Measurements from ENCODE around the gene RHBDL1.

Gene RHBDL1
- total RNA-seq: 1.6 to 3.2 reads per million in 2 donors

DNA sequence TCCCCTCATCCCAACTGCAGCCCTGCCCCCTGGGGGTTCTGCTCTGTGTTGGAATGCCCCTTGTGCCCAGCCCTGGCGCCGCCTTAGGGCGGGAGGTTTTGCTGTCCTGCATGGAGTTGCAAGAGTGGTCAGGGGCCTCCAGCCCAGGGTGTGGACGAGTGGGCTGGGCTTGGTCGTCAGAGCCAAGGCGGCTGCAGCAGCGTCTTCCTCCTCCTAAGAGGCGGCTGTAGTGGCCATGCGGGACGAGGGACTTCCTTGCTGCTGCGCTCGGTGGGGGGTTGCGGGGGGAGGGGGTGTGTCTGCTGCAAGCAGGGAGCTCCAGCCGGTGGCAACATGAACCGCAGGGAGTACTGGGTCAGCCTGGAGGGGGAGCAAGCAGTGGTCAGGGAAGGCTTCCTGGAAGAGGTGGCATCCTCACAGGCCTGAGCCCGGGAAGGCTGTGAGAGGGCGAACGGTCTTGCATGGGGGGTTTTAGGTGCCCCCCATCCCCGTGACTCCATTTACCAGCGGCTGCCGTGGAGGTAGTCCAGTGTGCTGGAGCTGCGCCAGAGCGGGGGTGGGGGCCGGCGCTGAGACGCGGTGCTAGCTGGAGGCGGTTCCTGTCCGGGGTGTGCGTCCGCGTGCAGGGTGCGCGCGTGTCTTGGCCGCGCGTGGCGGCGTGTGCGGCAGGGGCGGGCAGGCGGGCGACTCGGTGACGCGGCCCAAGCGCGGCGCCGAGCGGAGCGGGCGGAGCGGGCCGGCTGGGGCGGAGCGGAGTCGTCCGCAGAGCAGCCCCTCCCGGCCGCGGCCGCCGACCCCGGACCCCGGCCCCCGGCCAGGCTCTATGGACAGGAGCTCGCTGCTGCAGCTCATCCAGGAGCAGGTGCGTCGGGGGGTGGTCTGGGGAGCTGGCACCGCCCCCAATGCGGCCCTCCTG lies at the start of gene RHBDL1:
TSS of gene RHBDL1 (plus strand) at position 704 of the 916 bp plus-strand sequence. CDS start at position 824, 120 bp downstream.
- peak in 1 of 5 experiments; percentile 26 for DNase-seq

DNA sequence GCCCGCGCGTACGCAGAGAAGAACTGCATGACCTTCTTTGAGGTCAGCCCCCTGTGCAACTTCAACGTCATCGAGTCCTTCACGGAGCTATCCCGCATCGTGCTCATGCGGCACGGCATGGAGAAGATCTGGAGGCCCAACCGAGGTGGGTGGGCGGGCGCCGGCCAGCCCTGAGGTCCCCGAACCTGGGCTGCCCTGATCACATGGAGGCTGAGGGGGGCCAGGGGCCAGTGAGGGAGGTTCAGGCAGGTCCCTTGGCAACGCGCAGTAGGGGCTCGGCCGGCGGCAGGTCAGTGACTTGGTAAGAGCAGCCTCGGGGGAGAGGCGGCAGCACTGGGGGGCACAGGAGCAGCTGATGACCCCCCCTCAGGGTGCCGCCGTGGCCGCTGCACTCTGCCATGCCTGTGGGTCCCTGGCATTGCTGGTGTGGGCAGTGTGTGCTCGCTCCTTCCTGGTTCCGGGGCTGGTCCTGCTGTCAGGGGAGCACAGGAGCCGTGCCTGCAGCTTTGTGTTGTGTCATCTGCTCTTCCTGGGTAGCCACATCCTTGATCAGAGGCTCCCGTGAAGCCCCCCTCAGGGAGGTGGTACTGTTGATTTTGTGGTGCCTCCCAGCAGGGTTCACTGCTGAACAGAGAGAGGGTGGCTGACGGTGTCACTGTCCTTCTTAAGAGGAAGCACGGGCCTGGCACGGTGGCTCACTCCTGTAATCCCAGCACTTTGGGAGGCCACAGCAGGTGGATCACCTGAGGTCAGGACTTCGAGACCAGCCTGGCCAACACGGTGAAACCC lies 49.3 kb upstream of the RHBDL1 start:
- no peak for DNase-seq

DNA sequence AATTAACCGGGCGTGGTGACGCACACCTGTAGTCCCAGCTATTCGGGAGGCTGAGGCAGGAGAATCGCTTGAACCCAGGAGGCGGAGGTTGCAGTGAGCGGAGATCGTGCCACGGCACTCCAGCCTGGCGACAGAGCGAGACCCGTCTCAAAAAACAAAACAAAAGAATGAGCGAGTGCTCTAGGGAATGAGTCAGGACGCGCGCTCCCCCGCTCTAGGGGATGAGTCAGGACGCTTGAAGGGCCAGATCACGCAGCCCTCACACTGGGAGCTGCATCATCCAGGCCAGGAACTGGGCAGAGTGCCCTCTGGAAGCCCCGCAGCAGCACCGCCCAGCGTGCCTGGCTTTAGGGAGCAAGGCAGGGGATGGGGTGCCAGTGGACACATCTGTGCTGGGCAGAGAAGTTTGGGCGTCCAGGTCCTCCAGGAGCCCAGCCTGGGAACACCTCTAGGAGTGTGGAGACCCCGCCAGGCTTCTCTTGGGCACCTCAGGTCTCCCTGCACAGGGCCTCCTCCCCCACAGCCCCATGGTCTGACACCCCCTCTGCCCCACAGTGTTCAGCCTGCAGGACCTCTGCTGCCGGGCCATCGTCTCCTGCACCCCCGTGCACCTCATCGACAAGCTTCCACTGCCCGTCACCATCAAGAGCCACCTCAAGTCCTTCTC lies 48.6 kb upstream of the RHBDL1 start:
- no peak for DNase-seq

DNA sequence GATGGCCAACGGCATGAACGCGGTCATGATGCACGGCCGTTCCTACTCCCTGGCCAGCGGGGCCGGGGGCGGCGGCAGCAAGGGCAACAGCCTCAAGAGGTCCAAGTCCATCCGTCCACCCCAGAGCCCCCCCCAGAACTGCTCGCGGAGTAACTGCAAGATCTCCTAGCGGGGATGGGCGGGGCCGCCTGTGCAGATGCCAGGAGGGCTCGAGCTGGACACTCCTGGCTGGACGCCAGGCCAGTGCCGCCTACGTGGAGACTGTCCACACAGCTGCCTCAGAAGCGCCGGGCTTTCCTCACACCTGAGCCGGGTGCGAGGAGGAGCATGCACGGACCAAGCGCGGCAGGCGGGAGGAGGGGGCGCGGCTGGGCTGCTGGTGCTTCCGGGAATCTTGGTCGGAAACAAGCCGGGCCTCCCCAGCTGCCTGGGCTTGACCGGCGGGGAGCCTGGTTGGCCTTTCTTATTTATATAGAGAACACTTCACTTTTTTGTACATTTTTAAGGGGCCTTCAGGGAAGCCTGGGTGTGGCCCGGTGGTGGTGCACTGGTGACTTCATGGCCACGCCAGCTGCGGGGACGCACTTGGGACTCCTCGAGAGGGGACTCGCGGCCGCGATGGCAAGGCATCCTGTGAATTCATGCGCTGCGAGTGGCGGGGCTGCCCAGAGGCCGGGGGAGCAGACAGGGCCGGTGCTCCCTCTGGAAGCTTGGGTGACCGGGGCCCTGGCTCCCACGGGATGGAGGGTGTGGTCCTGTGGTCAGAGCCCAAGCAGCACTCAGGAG lies 47.8 kb upstream of the RHBDL1 start:
- DNase-seq: no peak

DNA sequence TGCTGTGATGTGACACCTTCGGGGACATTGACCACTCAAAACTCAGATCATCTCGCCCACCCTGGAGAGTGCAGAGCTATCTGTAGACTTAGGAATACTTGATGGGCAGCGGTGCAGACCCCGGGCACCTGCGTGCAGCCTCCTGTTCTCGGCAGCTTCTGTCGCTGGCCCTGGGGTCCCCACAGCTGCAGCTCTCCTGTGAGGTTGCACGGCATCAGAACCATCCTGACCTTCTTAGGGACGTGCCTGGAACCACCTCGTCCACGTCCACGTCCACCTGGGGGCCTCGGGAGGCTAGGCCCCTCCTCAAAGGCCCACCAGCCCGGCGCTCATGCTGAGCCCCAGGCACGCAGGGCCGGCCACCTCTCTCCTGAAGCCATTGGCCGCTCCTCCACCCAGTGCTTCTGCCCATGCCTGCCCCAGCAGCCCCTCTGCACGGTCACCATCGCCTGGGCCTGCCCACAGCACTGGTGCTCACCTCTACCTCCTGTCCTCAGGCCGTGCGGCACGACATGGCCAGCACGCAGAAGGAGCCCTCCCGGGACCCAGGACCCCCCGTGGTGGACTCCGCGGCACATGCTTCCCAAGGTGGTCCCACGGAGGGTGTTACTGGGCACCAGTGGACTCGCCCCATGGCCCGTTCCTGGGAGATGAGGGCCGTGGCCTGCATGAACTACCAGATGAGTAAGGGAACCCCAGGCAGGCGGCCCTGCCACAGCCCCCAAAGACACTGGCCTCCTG lies 47.0 kb upstream of the RHBDL1 start:
- DNase-seq: no peak

GRCh38 chr16:629185-629832 lies 46.2 kb upstream of the RHBDL1 start:
- DNase-seq: no peak

DNA sequence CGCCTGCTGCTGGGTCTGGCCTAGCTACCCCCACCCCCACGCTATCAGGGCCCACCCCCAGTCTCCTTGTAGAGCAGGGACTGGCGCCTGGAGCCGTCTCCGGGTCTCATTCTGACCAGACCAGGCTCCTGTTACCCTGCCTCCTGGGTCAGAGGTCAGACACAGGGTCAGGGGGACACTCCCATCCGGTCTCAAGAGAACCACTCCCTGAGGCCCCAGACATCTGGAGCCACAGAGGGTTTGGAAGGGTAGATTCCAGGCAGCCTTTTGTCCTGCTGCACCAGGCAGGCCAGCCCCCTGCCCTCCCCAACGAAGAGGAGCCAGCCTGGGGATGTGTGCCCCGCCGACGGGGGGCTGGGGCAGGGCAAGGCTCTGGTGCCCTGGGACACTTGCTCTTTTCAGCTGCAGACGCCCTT lies 45.6 kb upstream of the RHBDL1 start:
- no peak for DNase-seq

GRCh38 chr16:630249-630814 lies 45.1 kb upstream of the RHBDL1 start:
- DNase-seq: no peak

- DNase-seq: no peak
Measured at GRCh38 chr16:630815-631405, 44.6 kb upstream of the RHBDL1 start, which contains the start of gene WFIKKN1. WFIKKN1 (plus strand) TSS chr16:630985; CDS start chr16:631254, 269 bp downstream.

DNA sequence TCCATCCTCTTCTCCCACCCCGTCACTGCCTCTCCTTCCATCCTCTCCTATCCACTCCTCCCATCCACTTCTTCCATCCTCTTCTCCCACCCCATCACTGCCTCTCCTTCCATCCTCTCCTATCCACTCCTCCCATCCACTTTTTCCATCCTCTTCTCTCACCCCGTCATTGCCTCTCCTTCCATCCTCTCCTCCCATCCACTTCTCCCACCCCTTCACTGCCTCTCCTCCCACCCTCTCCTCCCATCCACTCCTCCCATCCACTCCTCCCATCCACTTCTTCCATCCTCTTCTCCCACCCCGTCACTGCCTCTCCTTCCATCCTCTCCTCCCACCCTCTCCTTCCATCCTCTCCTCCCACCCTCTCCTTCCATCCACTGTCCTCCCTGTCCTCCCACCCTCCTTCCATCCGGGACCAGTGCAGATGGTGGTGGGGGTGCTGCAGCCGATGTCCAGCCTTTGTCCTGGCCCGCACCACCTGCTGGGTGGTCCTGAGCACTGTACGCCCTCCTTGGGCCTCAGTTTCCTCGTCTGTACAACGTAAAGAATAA lies 43.6 kb upstream of the RHBDL1 start:
- no peak for DNase-seq

DNA sequence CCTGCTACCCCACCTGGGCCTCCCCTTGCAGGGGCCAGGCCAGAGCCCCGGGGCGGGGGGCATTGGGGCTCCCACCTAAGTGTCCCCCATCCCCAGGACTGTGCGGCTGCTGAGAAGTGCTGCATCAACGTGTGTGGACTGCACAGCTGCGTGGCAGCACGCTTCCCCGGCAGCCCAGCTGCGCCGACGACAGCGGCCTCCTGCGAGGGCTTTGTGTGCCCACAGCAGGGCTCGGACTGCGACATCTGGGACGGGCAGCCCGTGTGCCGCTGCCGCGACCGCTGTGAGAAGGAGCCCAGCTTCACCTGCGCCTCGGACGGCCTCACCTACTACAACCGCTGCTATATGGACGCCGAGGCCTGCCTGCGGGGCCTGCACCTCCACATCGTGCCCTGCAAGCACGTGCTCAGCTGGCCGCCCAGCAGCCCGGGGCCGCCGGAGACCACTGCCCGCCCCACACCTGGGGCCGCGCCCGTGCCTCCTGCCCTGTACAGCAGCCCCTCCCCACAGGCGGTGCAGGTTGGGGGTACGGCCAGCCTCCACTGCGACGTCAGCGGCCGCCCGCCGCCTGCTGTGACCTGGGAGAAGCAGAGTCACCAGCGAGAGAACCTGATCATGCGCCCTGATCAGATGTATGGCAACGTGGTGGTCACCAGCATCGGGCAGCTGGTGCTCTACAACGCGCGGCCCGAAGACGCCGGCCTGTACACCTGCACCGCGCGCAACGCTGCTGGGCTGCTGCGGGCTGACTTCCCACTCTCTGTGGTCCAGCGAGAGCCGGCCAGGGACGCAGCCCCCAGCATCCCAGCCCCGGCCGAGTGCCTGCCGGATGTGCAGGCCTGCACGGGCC lies 42.8 kb upstream of the RHBDL1 start:
- no peak for DNase-seq

DNA sequence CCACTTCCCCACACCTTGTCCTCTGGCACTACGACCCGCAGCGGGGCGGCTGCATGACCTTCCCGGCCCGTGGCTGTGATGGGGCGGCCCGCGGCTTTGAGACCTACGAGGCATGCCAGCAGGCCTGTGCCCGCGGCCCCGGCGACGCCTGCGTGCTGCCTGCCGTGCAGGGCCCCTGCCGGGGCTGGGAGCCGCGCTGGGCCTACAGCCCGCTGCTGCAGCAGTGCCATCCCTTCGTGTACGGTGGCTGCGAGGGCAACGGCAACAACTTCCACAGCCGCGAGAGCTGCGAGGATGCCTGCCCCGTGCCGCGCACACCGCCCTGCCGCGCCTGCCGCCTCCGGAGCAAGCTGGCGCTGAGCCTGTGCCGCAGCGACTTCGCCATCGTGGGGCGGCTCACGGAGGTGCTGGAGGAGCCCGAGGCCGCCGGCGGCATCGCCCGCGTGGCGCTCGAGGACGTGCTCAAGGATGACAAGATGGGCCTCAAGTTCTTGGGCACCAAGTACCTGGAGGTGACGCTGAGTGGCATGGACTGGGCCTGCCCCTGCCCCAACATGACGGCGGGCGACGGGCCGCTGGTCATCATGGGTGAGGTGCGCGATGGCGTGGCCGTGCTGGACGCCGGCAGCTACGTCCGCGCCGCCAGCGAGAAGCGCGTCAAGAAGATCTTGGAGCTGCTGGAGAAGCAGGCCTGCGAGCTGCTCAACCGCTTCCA lies 42.0 kb upstream of the RHBDL1 start:
- DNase-seq: no peak

DNA sequence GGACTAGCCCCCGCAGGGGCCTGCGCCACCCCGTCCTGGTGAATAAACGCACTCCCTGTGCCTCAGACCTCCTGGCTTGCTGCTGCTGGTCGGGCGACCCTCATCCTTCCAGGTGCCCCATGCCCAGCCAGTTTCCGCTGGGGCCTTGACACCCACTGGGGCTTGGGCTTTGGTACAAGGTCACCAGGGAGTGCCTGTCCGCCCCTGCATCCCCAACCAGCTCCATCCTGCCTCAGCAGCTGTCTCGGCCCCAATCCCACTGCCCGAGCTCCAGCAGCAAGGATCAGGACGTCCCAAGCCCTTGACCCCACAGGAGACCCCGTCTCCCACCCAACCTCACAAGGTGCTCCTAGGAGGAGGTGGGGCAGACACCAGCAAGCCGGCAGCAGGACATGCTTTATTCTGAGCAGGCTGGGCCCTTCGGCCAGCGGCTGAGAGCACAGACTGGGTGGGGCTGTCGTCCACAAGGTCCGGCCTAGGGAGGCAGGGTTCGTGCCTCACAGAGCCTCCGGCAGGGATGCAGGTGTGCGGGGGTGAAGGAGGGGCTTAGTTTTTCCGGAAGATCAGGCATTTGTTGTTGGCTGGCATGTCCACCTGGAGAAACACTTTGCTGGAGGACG lies 41.3 kb upstream of the RHBDL1 start:
- DNase-seq: no peak

DNA sequence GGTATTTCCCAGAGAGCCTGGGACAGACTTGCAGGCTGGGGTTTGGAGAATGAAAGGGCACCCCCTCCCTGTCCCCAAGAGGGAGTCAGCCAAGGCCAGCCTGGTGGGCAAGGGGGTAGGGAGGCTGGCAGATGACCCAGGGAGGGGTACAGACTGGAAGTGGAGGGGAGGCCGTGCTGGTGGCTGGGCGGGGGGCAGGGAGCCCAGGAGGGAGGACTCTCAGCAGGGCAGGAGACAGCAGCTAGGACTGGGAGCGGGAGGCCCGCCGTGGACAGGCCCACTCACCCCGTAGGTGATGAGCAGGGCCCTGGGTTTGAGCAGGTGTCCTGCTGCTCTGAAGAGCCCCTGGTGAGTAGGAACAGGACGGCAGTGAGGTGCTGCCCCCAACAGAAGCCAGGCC lies 40.5 kb upstream of the RHBDL1 start:
- DNase-seq: no peak

DNA sequence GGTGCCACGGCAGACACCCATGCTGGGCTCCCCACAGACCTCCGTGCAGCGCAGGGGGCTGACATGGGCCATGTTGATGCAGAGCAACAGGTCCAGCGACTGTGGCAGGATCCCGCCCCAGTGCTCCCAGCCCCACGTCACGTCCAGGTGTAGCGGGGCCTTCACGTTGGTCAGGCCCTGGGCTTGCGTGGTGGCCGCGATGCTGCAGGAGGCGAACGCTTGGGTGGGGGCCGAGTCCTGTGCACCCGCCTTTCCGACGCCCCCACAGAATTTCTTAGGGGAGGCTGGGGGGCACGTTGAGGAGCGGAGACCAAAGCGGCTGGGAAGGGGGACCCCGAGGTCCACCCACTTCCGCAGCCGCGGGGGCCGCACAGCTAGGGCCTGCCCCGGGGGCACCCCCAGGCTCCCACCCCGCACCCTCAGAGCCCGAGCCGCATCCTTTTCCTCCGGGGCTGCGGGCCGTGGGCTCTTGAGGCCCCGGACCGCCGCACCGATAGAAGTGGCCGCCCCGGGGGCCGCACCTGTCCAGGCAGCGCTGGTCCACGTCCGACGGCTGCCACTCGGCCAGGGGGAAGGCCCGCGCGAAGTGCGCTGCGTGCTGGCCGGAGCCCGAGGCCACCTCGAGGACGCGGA lies 39.8 kb upstream of the RHBDL1 start:
- DNase-seq: peak in 1 of 5 experiments; percentile 19

DNA sequence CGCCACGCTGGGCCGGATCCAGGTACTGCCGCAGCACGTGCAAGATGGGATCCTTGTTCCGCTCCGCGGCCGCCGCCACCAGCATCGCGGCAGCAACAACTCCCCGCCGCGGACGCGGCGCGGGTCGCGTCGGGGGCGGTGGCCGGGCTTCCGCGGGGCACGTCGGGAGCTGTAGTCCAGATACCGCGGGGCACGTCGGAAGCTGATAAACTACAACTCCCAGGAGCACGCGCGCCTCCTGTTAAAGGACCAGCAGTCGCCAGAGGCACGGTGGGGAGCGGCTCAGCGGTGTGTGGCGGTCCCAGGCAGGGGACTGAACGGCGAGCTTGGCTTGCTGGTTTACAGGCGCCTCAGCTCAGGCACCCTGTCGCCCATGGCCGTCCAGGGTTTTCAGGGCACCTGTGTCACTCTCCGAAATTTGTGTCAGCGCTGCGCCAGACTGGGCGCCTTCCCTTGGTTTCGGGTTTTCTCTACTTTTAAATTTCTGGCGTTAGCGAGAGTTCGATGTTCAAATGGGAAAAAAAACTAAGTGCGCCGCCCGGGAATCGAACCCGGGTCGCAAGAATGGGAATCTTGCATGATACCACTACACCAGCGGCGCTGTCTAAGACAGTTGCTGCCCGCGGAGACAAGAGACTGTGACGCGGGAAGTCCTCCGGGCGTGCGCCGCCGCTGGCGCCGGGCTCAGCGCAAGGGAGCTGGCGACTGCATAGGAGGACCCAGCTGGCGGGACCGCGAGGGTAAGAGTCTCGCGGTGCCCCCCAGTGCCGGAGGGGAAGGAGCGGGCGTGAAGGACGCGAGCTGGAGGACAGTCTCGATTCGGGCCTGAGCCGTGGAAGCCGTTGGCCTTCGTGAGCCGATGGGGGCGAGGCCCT lies 39.0 kb upstream of the RHBDL1 start, which contains the start of gene METTL26:
TSS of gene METTL26 (minus strand) at position 100 of the 875 bp plus-strand sequence. CDS start at position 85, 15 bp downstream.
- DNase-seq: peak; percentile 81 to 97 (median 87)

Measured in T-helper 2 cell (primary cell).